ENCODE data around the gene FOXA1. TPM values are rescaled to one million over a fixed set of nuclear protein-coding genes. Genes with fewer than 3 reads are reported as not detected.
A peak's percentile ranks its signal among the peaks of the same experiment; 100 is the strongest.

FOXA1 gene
- total and polyA plus RNA-seq, 2 of the 8 experiments (the other 6 are each of a cell fraction or from before 2014, with no cell fraction given): 0.08 to 0.20 TPM

GRCh38 chr14:37610945-37611523 lies 16.0 kb upstream of the FOXA1 start:
- H3K9ac ChIP-seq (replicated peaks in 1 of 4; ENCODE audit: extremely low read depth in 1 of 4, low read depth in 3 of 4, low read length in 3 of 4): no peak overlapping the region
- H3K4me1 ChIP-seq (replicated peaks in 1 of 4; ENCODE audit: control insufficient read depth in 3 of 4, insufficient read depth in 4 of 4, low read length in 3 of 4): no peaks in the 10 kb centered on the region
- TF ChIP-seq HDAC2 (IDR thresholded peaks at IDR 0.05; ENCODE audit: borderline replicate concordance in 1 of 2, low read depth in 2 of 2, low read length in 2 of 2) (no peak), RAD21 (IDR thresholded peaks at IDR 0.05 in 1 of 2, conservative IDR thresholded peaks at IDR 0.05 in 1 of 2; ENCODE audit: low read depth in 2 of 2, low read length in 2 of 2) (no peak), BACH1 (IDR thresholded peaks at IDR 0.05; ENCODE audit: low read length) (no peak), CBX5 (IDR thresholded peaks at IDR 0.05; ENCODE audit: low read depth, low read length) (no peak), KDM1A (IDR thresholded peaks at IDR 0.05; ENCODE audit: borderline replicate concordance, low read length) (no peak)
- TF ChIP-seq, protein P1, sequence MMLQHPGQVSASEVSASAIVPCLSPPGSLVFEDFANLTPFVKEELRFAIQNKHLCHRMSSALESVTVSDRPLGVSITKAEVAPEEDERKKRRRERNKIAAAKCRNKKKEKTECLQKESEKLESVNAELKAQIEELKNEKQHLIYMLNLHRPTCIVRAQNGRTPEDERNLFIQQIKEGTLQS (IDR thresholded peaks at IDR 0.05; ENCODE audit: insufficient read depth, low read depth, low read length): no peak
- TF ChIP-seq, protein P2, sequence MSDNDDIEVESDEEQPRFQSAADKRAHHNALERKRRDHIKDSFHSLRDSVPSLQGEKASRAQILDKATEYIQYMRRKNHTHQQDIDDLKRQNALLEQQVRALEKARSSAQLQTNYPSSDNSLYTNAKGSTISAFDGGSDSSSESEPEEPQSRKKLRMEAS (IDR thresholded peaks at IDR 0.05): no peak
- H2BK5ac ChIP-seq (ENCODE audit: low read depth, low read length): no peak overlapping the region
- FAIRE-seq (no peak), DNase-seq (ENCODE audit: low read depth in 1 of 2, low spot score in 2 of 2) (no peak)
- H4K5ac ChIP-seq (ENCODE audit: insufficient read length, low read depth, low read length): no peak overlapping the region
- H3K18ac ChIP-seq (ENCODE audit: extremely low read depth, low read length): no peak overlapping the region
- no peak overlapping the region for H3K14ac ChIP-seq (ENCODE audit: insufficient read length)
- H3K27ac ChIP-seq (ENCODE audit: low read depth, low read length): no peak overlapping the region
- H3K23ac ChIP-seq (ENCODE audit: insufficient read length): no peak overlapping the region
- no peaks in the 10 kb centered on the region for H4K20me1 ChIP-seq (replicated peaks in 1 of 2; ENCODE audit: control insufficient read depth in 1 of 2, insufficient read depth in 2 of 2, low read length in 2 of 2)
- H4K8ac ChIP-seq (ENCODE audit: extremely low read depth, insufficient read depth, low read length): no peak overlapping the region
- POLR2A ChIA-PET (ENCODE audit: partially characterized antibody): no interaction called here
- no peak overlapping the region for H4K91ac ChIP-seq (replicated peaks; ENCODE audit: insufficient read length, low read length)
- H3K4me2 ChIP-seq (ENCODE audit: insufficient read depth in 1 of 2, low read depth in 2 of 2, low read length in 2 of 2): peak overlapping the region in 1 of 2 experiments; percentile 35; a peak in 1 of 4 replicates
- no peak overlapping the region for H2AK5ac ChIP-seq (ENCODE audit: low read depth, low read length)
- no peak overlapping the region for H2BK12ac ChIP-seq (ENCODE audit: low read depth, low read length)
- peaks cover 0 to 4% (median 1%) of the 10 kb centered on the region in 4 experiments; a peak in 1 of 7 replicates for H3K27me3 ChIP-seq (replicated peaks in 1 of 4; ENCODE audit: control insufficient read depth in 3 of 4, extremely low read depth in 1 of 4, insufficient read depth in 3 of 4, low read length in 3 of 4)
- no peak overlapping the region for H3K56ac ChIP-seq (replicated peaks; ENCODE audit: insufficient read length, low read depth, low read length)
- H2BK120ac ChIP-seq (replicated peaks; ENCODE audit: low read depth, low read length): no peak overlapping the region
- H3K79me1 ChIP-seq (ENCODE audit: low read depth, low read length): no peaks in the 10 kb centered on the region
- no peaks in the 10 kb centered on the region for H3K79me2 ChIP-seq (ENCODE audit: control insufficient read depth in 1 of 2, insufficient read depth in 2 of 2, low read length in 2 of 2)
- 82% methylated on average over 30 of the region's 52 CpGs; no CpG with 5 or more reads in 1 of the 2 experiments for WGBS, 2 experiments (ENCODE audit: extremely low coverage in 1 of 2, insufficient coverage in 1 of 2, insufficient read length in 1 of 2, insufficient replicate concordance in 2 of 2, low coverage in 1 of 2, low lambda C conversion rate in 2 of 2, missing lambda C conversion rate in 1 of 2)
- peaks cover 7 to 11% of the 10 kb centered on the region in 2 experiments for H3K9me3 ChIP-seq (ENCODE audit: insufficient read depth in 2 of 2, low read depth in 1 of 2, low read length in 1 of 2)
- H2BK15ac ChIP-seq (ENCODE audit: low read length): no peak overlapping the region
- H3K23me2 ChIP-seq (ENCODE audit: low read depth, low read length): no peaks in the 10 kb centered on the region
- no peak overlapping the region for H3K4me3 ChIP-seq (ENCODE audit: extremely low read depth in 1 of 4, insufficient read depth in 2 of 4, low read depth in 3 of 4, low read length in 4 of 4)
- H2AFZ ChIP-seq (ENCODE audit: low read length): no peak overlapping the region
- CTCF ChIA-PET (ENCODE audit: partially characterized antibody): interaction anchor here (0.6 to 2.1 kb wide), 5 partner anchors 10 to 265 kb away, joined by 3 to 7 read pairs (median 3); no protein-coding TSS in a partner anchor
- no peaks in the 10 kb centered on the region for H3K36me3 ChIP-seq (ENCODE audit: control insufficient read depth in 2 of 4, insufficient read depth in 4 of 4, low read length in 3 of 4)
- no peak overlapping the region for H3K4ac ChIP-seq (replicated peaks; ENCODE audit: insufficient read length, low read depth, low read length)
- no peak overlapping the region for H2BK20ac ChIP-seq (ENCODE audit: low read length)
